HepG2 (cell line): ENCODE data around the gene PSEN2. TPM values are rescaled to one million over a fixed set of nuclear protein-coding genes. Genes with fewer than 3 reads are reported as not detected.

Experiments used
- AKAP8 ChIP-seq: sonication (generic); formaldehyde crosslinking; IDR thresholded peaks from 2 replicates; pipeline ENCODE4 v1.5.1; 2020; ENCODE audit warnings: mild to moderate bottlenecking, missing genetic modification reagents
- EHMT2 ChIP-seq: fragments of 200-600 bp; sonication (generic); IDR thresholded peaks from 2 replicates; pipeline ENCODE4 v1.7.0; 2017; ENCODE audit warnings: antibody characterized with exemption, low read depth, low read length, borderline replicate concordance
- FOXM1 ChIP-seq: sonication (generic); formaldehyde crosslinking; IDR thresholded peaks from 2 replicates; pipeline ENCODE4 v1.5.0; 2020; ENCODE audit warnings: missing genetic modification reagents
- HNF4A ChIP-seq: sonication (generic); formaldehyde crosslinking; IDR thresholded peaks from 2 replicates; pipeline ENCODE4 v1.4.0; 2020; ENCODE audit warnings: missing genetic modification reagents
- HOXA9 ChIP-seq: sonication (generic); formaldehyde crosslinking; IDR thresholded peaks from 2 replicates; pipeline ENCODE4 v1.8.1; 2022; ENCODE audit warnings: missing genetic modification reagents, mild to moderate bottlenecking, moderate library complexity, borderline replicate concordance
- KMT2A ChIP-seq: sonication (generic); formaldehyde crosslinking; IDR thresholded peaks from 2 replicates; pipeline ENCODE4 v1.4.0; 2020; ENCODE audit warnings: missing genetic modification reagents
- RBAK ChIP-seq: sonication (generic); formaldehyde crosslinking; IDR thresholded peaks from 2 replicates; pipeline ENCODE4 v1.5.1; 2020; ENCODE audit warnings: mild to moderate bottlenecking, missing genetic modification reagents
- RBFOX2 ChIP-seq: fragments of 200-400 bp; formaldehyde crosslinking; IDR thresholded peaks from 2 replicates; pipeline ENCODE4 v1.6.1; 2017; ENCODE audit warnings: low read depth, mild to moderate bottlenecking, low read length
- ZFP82 ChIP-seq: sonication (generic); formaldehyde crosslinking; IDR thresholded peaks from 2 replicates; pipeline ENCODE4 v1.5.1; 2020; ENCODE audit warnings: mild to moderate bottlenecking, missing genetic modification reagents, borderline replicate concordance
- ZNF17 ChIP-seq: sonication (generic); formaldehyde crosslinking; IDR thresholded peaks from 2 replicates; pipeline ENCODE4 v1.5.0; 2020; ENCODE audit warnings: mild to moderate bottlenecking, missing genetic modification reagents
- ZNF260 ChIP-seq: sonication (generic); formaldehyde crosslinking; IDR thresholded peaks from 2 replicates; pipeline ENCODE4 v1.4.0; 2020; ENCODE audit warnings: missing genetic modification reagents, low read depth, mild to moderate bottlenecking, borderline replicate concordance
- ZNF326 ChIP-seq: sonication (generic); formaldehyde crosslinking; IDR thresholded peaks from 2 replicates; pipeline ENCODE4 v1.4.0; 2020; ENCODE audit warnings: missing genetic modification reagents, borderline replicate concordance
- ZNF383 ChIP-seq: sonication (generic); formaldehyde crosslinking; IDR thresholded peaks from 2 replicates; pipeline ENCODE4 v1.4.0; 2020; ENCODE audit warnings: missing genetic modification reagents, mild to moderate bottlenecking, borderline replicate concordance
- ZNF75D ChIP-seq: sonication (generic); formaldehyde crosslinking; IDR thresholded peaks from 2 replicates; pipeline ENCODE4 v1.8.1; 2023; ENCODE audit warnings: missing genetic modification reagents, mild to moderate bottlenecking, borderline replicate concordance
- ZSCAN21 ChIP-seq: sonication (generic); formaldehyde crosslinking; IDR thresholded peaks from 2 replicates; pipeline ENCODE4 v1.8.0; 2022; ENCODE audit warnings: mild to moderate bottlenecking, missing genetic modification reagents, moderate library complexity, borderline replicate concordance
- ZSCAN31 ChIP-seq: sonication (generic); formaldehyde crosslinking; IDR thresholded peaks from 2 replicates; pipeline ENCODE4 v1.5.0; 2020; ENCODE audit warnings: low read depth, mild to moderate bottlenecking, missing genetic modification reagents
- polyA plus RNA-seq, 8 experiments: library from polyadenylated mRNA; depleted of rRNA in 3 of 8; stranded (reverse) in 7 of 8; unstranded in 1 of 8; fragments of >200 nt; fragmentation: Illumina TruSeq in 4 of 8; extraction: Trizol in 4 of 8; gene quantifications; 2 replicates each; pipeline versions ENCODE4 v1.2.1 to v1.2.3, GENCODE V29; 2011 to 2016; ENCODE audit warnings: low read depth in 4 of 8, missing spikeins in 1 of 8, mixed read lengths in 1 of 8; ENCODE audit not compliant: insufficient read depth in 1 of 8
- total RNA-seq, 5 experiments: library from RNA; depleted of rRNA; stranded (reverse); fragments of >200 nt; fragmentation: Illumina TruSeq; extraction: Trizol; gene quantifications; 2 replicates each; pipeline ENCODE4 v1.2.3, GENCODE V29; 2016; ENCODE audit warnings: low read depth in 1 of 5
- TF ChIP-seq, protein P1 (sequence below): sonication (generic); formaldehyde crosslinking; IDR thresholded peaks from 2 replicates; pipeline ENCODE4 v1.4.0; 2020; ENCODE audit warnings: missing genetic modification reagents
- TF ChIP-seq, protein P2 (sequence below): IDR thresholded peaks from 2 replicates; pipeline ENCODE4 v1.6.1; 2016; ENCODE audit warnings: low read depth, control low read depth
- TF ChIP-seq, protein P3 (sequence below): sonication (generic); formaldehyde crosslinking; IDR thresholded peaks from 2 replicates; pipeline ENCODE4 v1.8.0; 2022; ENCODE audit warnings: missing genetic modification reagents, mild to moderate bottlenecking, borderline replicate concordance
- TF ChIP-seq, protein P4 (sequence below): sonication (generic); formaldehyde crosslinking; IDR thresholded peaks from 2 replicates; pipeline ENCODE4 v1.8.0; 2022; ENCODE audit warnings: mild to moderate bottlenecking, missing genetic modification reagents, moderate library complexity

Gene PSEN2
- total and polyA plus RNA-seq, 2 of the 13 experiments (the other 11 are each of a cell fraction or from before 2014, with no cell fraction given), result 5.9 to 13.1 TPM

DNA sequence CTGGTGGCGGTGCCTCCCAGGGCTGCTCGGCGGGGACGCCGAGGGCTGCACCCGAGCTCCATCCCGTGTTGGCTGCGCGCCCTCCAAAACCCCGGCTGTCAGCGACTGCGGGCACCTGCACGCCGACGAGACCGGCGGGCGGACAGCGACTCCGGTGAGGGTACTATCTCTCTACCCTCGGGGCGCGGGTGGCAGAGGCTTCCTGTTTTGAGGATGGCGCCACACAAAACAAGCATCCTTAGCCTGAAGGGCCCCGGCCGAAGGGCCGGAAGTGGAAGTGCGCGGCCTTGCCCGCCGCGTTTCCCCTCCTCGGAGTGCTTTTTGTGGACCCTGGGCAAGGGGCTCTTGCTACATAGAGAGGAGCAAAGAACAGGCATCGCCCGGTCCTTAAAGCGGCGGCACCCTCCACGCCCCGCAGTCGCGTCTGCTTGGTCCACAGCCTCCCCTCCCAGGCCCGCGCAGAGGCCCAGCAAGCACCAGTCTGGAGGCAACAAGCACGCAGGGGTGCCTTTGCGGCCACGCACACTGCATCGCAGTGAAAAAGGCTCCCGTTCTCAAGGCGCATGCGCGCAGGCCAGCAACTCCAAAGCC lies 69.1 kb downstream of the PSEN2 start (continued):
- TF ChIP-seq, protein P1, sequence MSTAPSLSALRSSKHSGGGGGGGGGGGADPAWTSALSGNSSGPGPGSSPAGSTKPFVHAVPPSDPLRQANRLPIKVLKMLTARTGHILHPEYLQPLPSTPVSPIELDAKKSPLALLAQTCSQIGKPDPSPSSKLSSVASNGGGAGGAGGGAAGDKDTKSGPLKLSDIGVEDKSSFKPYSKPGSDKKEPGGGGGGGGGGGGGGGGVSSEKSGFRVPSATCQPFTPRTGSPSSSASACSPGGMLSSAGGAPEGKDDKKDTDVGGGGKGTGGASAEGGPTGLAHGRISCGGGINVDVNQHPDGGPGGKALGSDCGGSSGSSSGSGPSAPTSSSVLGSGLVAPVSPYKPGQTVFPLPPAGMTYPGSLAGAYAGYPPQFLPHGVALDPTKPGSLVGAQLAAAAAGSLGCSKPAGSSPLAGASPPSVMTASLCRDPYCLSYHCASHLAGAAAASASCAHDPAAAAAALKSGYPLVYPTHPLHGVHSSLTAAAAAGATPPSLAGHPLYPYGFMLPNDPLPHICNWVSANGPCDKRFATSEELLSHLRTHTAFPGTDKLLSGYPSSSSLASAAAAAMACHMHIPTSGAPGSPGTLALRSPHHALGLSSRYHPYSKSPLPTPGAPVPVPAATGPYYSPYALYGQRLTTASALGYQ (CRISPR knock-in tag), result no peak
- TF ChIP-seq ZNF75D (no peak), ZFP82 (CRISPR knock-in tag) (no peak), HOXA9 (CRISPR knock-in tag) (no peak), ZSCAN31 (CRISPR knock-in tag) (no peak), RBFOX2 (peak; percentile 96), HNF4A (CRISPR knock-in tag) (peak; percentile 45), ZNF17 (CRISPR knock-in tag) (no peak), RBAK (CRISPR knock-in tag) (0 out of 2 replicates have a peak, but pooled peaks have one; percentile 49), FOXM1 (CRISPR knock-in tag) (no peak), ZSCAN21 (CRISPR knock-in tag) (no peak), AKAP8 (CRISPR knock-in tag) (no peak), ZNF326 (no peak), KMT2A (CRISPR knock-in tag) (peak; percentile 82), ZNF260 (no peak), EHMT2 (no peak), ZNF383 (peak; percentile 77; the same call in 1 of the 2 replicates)
- TF ChIP-seq, protein P2, sequence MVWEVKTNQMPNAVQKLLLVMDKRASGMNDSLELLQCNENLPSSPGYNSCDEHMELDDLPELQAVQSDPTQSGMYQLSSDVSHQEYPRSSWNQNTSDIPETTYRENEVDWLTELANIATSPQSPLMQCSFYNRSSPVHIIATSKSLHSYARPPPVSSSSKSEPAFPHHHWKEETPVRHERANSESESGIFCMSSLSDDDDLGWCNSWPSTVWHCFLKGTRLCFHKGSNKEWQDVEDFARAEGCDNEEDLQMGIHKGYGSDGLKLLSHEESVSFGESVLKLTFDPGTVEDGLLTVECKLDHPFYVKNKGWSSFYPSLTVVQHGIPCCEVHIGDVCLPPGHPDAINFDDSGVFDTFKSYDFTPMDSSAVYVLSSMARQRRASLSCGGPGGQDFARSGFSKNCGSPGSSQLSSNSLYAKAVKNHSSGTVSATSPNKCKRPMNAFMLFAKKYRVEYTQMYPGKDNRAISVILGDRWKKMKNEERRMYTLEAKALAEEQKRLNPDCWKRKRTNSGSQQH (CRISPR knock-in tag), result no peak; the same call in 1 of the 2 replicates
- TF ChIP-seq, protein P3, sequence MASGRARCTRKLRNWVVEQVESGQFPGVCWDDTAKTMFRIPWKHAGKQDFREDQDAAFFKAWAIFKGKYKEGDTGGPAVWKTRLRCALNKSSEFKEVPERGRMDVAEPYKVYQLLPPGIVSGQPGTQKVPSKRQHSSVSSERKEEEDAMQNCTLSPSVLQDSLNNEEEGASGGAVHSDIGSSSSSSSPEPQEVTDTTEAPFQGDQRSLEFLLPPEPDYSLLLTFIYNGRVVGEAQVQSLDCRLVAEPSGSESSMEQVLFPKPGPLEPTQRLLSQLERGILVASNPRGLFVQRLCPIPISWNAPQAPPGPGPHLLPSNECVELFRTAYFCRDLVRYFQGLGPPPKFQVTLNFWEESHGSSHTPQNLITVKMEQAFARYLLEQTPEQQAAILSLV (CRISPR knock-in tag), result no peak; the same call in 1 of the 2 replicates
- TF ChIP-seq, protein P4, sequence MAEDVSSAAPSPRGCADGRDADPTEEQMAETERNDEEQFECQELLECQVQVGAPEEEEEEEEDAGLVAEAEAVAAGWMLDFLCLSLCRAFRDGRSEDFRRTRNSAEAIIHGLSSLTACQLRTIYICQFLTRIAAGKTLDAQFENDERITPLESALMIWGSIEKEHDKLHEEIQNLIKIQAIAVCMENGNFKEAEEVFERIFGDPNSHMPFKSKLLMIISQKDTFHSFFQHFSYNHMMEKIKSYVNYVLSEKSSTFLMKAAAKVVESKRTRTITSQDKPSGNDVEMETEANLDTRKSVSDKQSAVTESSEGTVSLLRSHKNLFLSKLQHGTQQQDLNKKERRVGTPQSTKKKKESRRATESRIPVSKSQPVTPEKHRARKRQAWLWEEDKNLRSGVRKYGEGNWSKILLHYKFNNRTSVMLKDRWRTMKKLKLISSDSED (CRISPR knock-in tag), result no peak
